GM21423 (cell line): ENCODE data around the gene LYPD5.
"Not testable (repeated sequence)": the region's sequence is repeated elsewhere in the genome, so short reads cannot be mapped to it uniquely, and the experiment has no call there.

Experiments
- ATAC-seq: cut with Tn5 transposase; IDR thresholded peaks from one replicate; pipeline ENCODE4 v1.9.1; 2021; ENCODE audit warnings: mild to moderate bottlenecking, moderate library complexity; ENCODE audit not compliant: unreplicated experiment

The LYPD5 gene

DNA sequence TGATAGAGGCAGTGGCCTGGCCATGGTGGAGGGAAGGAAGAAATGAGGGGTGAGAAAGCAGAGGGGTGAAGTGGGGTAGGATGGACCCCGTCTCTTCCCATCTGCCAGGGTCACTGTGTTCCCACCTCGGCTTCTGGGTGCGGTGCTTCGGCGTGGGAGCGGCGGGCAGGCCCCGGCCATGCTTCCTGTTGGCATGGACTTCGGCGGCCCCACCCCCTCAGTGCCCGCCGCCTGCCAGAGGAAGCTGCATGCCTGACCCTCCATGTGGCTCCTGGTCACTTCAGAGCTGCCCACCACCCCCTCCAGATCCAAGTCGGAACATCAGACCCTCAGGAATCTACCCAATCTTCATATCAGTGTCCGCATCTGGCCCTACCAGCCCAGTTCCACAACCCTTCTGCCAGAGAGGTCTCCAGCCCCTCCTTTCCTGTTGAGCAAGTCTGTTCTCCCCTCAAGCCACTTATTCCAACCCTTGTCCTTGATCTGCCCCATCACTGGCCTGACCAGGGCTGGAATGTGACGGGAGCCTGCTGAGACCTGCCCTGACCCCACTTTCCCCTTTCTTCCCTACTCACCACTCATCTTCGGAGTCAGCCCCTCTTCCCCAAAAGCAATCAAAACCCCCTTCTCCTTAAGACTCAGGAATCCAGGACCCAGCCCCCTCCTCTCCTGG lies 23.0 kb downstream of the LYPD5 start:
- ATAC-seq, result no peak

DNA sequence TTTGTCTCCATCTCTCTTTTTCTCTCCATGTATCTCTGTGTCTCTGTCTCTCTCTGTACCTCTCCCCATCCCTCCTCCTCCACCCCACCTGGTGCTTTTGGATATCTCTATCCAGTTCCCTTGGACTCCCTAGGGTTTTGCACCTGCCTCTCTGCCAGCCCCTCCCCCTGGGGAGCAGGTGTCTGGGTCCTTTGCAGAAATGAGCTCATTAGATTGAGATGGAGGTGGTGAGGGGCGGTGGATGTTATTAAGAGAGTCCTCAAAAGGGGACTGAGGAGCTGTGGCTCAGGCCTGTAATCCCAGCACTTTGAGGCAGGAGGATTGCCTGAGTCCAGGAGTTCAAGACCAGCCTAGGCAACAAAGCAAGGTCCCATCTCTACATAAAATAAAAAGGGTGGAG lies 23.6 kb downstream of the LYPD5 start:
- ATAC-seq, result no peak

DNA sequence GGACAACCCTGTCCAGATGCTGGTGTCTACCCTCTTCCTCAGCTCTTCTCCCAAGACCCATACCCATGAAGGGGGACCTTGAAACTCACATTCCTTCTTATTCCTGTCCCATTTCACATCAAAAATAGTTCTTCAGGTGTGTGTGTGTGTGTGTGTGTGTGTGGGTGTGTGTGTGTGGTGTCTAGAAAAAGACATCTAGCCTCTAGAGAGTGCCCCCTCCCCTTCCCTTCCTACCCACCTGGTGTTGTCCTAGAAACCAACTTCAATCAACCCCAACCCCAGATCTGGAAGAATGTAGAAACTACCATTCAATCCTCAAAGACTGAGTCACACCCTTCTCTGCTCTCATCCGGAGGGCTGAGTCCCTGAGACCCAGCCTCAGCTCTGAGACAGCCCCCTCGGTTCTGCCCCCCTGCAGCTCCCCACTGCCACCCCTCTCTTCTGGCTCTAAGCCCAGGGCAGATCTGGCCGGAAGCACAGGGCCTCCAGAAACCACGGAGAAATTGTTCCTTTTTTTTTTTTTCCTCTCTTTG lies 25.0 kb downstream of the LYPD5 start:
- no peak for ATAC-seq

DNA sequence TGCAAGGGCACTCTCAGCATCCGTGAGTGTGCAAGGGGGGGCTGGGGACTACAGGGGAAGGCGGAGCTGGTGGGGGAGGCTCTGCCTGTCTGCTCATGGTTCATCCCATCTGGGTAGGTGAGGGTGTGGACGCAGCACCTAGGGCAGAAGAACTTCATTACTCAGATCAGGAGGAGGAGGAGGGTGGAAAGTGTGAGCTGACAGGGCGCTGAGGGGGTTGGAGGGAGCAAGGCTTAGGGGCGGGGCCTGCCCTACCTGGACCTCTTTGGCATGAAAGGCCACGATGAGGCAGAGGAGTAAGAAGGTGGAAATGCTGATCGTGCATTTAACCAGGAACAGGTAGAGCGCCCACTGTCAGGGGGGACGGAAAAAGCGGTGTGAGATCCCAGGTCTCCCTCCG lies 26.0 kb downstream of the LYPD5 start:
- ATAC-seq, result no peak

DNA sequence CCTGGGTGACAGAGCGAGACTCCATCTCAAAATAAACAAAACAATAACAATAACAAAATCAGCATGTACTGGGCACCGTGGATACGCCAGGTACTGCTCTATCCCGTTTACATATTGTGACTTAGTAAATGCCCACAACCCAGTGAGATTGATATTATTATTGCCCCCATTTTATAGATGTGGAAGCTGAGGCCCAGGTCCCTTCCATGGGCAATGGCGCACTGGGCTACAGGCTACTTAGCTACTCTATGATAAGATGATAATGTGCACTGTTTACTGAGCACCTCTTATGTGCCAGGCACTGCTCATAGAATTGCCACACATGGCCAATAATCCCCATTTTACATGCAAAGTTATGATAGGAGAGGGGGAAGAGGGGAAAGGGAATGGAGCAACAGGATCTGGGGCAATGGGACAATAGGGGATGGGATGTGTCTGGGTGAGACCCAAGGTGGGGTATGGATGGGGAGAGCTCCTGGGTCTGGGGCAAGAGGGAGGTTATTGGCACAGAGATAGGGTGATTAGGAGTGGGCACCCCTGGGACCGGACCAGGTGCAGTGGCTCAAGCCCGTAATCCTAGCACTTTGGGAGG lies 26.9 kb downstream of the LYPD5 start:
- ATAC-seq, result no peak

DNA sequence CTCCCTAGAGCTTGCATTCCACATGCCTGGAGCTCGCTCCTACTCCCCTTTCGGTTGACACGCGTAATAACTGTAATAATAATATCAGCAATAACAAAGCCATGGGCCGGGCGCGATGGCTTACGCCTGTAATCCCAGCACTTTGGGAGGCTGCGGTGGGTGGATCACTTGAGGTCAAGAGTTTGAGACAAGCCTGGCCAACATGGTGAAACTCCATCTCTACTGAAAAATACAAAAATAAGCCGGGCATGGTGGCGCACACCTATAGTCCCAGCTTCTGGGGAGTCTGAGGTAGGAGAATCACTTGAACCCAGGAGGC lies 27.3 kb downstream of the LYPD5 start:
- ATAC-seq, result not testable (repeated sequence)

DNA sequence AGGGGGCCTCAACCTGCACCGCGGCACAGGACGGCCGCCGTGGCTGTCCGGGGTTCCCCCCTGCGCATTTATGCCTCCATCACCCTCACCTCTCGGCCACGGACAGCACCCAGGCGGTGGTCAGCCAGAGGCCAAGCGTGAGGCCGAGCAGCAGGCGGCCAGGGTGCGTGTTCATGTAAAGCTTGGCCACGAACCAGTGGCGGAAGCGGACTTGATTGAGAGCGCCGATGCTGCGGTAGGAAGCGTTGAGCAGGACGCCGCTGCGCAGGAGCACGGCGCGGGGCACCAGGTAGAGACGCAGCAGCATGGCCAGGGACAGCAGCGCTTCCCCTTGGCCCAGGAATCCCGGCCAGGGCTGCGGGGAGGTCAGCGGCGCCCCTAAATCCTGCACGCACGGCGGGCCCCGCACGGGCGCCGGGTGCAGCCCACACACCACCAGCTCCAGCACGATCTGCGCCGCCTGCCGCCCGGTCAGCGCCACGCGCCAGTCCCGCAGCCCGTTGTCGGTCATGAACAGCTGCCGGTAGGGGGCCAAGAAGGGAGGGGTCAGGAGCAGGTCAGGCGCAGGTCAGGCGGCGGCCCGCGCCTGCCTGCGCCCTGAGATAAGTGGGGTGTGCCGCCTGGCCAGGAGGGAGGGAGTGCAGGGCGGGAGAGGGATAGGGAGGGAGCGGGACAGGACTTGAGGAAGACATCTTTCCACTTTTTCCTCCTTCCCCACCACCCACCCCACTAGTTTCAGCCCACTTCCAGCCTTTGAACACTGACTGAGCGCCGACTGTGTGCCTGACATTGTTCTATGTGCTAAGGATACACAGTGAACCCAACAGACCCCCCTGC lies 27.9 kb downstream of the LYPD5 start:
- ATAC-seq, result no peak

DNA sequence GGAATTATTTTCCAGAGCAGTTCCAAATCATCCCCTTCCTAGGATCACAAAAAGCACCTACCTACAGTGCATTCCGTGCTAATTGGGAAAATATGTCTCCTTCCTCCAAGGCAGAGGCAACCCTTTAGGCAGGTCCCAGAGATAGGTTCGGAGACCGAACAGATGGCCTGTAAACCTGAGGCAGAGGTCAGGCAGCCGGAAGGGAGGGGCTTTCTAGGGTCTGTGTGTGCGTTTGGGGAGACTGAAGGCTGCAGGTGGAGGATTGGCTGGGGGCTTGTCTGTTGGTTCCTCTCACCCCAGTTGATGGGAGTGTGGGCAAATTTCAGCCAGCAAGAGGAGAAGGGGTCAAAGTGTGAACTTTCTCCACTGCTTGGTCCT lies 28.5 kb downstream of the LYPD5 start:
- ATAC-seq, result no peak

DNA sequence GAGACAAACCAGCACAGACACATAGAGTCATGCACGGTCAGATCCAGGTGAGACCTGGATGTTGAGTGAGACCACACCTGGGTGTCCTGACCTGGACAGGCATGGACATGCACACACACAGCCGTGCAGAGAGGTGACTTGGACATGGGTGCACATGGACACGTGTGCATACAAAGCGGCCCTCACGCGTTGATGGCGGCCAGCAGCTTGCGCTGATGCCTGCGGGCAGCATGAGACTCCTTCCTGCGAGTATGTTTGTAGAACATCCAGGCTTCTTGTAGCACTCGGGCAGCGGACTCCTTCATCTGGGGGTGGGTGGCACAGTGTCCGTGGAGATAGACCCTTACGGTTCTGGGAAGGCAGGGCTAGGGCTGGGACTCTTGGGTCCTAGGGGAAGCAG lies 33.0 kb downstream of the LYPD5 start:
- no peak for ATAC-seq

DNA sequence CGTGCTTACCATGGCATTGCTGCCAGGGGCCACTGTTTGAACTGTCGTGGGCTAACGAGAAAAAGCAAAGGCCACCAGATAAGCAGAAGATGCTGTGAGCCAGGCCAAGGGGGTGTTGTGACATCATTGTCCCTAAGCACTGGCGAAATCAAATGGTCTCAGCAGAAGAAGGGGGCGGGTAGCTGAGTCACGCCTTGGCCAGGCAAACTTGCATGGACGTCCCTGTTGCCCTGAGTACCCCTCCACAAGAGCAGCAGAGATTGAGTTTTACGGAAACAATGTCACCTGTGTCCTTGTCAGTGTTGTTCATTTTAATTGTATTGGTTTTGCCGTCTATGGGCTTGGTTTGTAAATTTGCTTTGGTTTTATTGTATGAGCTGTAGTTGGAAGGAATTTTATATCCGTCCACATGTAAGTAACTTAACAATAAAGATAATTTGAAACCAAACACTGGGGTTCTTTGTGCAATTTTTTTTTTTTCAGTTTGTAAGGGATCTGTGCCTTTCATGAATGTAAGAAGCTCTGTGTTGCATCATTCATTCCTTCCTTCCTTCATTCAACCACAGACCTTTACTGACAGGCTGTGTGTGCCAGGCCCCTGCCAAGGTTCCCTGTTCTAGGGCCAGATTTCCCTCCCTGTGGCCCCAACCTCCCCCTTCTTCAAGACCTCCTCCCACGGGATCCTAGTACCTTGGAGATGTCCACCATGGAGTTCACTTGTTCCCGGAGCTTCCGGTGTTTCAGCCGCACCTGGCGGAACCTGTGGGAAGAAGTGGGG lies 33.8 kb downstream of the LYPD5 start:
- no peak for ATAC-seq

DNA sequence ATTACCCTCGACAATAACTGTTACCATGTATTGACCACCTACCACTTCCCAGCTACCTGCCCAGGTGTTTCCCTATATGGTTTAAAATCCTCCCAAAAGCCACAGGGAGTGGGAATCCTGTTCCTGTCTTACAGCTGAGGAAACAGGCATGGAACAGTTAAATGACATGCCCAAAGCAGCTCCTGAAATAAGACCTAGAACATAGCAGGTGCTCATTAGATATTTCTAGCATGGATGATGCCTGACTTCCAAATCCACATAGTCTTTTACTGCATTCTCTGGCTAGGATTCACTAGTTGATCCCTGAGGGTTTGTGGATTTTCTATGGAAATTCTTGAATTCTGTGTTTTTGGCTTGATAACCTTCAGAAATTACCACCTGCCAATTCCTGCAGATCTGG lies 34.4 kb downstream of the LYPD5 start:
- ATAC-seq, result no peak

DNA sequence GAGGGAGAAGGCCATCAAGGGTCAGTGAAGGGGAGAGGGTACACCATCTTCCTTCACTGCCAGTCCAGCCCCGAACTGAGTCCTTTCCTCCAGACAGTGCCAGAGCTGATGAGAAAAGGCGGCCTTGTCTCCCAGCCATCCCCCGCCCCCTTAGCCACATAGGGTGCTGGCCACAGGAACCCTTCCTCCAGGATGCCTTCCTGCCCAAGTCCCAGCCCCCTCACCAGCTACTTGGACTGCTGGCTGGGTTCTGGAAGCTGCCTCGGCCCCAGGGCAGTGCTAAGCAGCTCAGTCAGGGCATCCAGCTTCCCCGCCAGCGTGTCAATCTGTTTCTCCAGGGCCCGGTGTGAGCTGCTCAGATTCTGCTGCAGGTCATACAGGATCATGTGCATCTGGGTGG lies 34.9 kb downstream of the LYPD5 start:
- no peak for ATAC-seq

DNA sequence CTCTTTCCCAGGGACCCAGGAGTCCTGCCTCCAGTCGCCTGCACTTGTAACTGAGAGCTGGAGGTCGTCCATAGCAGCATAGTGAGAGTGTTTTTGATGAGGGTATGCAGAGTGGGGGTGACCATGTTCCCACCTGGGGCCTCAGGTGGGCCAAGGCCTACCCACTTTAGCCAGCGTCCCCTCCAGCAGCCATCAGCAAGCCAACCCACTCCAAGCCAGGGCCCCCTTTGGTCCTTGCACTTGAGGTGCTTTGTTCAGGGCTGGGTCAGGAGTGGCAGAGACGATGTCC lies 35.5 kb downstream of the LYPD5 start:
- ATAC-seq, result no peak

DNA sequence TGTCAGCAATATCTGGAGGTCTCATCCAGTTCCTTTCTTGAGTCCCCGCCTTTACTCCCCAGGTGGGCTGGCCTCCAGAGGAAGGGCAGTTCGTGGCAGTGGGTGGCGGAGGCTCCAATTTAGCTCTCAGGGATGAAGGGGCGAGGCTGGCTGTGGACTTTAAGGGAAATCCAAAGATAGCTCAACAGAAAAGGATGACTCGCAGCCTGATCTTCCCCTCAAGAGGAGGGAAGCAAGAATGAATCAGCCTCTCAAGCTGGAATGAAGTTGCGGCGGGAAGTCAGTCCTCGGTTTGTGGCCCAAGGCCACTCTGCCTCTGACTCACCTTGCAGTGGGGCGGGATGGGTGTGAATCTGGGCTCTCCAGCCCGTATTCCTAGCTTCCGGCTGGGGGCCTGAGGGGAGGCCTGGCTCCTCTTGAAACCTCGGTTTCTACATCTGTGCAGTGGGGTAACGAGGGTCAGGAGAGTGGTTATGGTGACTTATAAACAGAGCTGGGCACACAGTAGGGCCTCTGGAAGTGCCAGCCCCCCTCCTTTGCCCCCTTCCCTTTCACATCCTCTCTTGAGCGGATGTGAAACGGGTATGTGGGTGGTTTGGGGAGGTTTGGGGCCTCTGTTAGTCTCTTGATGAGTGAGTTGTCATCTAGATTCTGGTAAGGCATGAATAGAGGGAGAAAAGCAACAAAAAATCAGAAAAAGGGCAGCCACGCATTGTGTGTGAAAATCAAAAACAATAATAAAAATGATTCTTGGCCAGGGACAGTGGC lies 37.0 kb downstream of the LYPD5 start:
- peak; percentile 69 for ATAC-seq

DNA sequence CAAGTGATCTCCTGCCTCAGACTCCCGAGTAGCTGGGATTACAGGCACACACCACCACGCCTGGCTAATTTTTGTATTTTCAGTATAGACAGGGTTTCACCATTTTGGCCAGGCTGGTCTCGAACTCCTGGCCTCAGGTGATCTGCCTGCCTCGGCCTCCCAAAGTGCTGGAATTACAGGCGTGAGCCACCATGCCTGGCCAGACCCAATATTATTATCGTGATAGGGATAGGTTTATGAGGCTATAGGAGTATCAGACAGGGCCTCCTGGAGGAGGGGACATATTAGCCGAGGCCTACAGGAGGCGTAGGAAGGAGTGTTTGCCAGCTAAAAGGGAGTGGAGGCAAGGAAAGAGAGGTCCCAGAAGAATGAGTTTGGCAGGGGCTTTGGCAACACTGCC lies 37.6 kb downstream of the LYPD5 start:
- not testable (repeated sequence) for ATAC-seq

DNA sequence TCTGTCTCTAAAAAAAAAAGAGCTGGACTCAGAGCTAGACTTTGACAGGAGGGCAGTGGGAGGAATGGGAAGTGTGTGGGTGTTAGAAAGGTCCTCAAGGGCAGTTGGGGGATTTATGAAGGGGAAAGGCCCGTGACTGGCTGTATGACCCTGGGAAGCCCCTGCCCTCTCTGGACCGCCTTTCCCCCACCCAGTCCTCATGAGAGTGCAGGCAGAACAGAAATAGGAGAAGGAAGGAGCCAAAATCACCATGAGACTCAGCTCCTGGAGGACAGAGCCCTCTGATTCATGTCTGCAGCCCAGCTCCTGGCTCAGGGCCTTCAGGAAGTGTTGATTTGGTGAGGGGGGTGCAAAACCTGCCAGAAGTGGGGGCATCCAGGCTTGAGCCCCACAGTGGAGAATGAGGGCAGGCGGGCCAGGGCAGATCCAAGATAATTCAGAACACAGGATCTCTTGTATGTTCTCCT lies 38.7 kb downstream of the LYPD5 start:
- no peak for ATAC-seq

DNA sequence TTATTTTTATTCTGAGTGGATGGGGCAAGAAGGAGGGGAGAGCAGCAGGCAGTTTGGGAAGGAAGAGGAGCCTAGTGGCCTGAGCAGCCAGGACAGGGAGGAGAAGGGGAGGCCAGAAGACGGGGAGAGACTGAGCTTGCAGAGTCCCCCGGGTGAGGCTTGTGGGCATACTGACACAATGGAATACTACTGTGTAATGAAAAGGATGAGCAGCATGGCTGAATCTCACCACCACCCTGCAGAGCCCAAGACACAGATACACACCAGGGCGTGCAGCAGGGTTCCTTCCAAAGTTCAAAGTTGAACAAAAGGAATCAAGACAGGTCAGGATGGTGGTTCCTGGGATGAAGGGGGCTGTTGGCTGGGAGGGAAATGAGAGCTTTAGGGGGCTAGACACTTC lies 39.4 kb downstream of the LYPD5 start:
- no peak for ATAC-seq

DNA sequence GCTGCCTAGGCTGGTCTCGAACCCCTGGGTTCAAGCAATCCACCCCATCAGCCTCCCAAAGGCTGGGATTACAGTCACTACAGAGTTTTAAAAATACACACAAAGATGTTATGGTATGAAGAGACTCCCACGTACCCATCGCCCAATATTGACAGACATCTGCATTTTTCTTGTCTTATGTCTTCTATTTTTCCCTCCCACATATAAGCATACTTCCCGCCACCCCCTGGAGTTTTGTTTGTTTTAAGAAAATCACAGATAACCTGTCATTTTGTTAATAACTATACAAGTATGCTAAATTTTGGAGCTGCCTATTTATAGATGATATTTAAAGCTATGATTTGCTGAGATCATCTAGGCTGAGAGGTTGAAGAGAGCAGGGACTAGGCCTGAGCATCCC lies 41.3 kb downstream of the LYPD5 start:
- no peak for ATAC-seq

DNA sequence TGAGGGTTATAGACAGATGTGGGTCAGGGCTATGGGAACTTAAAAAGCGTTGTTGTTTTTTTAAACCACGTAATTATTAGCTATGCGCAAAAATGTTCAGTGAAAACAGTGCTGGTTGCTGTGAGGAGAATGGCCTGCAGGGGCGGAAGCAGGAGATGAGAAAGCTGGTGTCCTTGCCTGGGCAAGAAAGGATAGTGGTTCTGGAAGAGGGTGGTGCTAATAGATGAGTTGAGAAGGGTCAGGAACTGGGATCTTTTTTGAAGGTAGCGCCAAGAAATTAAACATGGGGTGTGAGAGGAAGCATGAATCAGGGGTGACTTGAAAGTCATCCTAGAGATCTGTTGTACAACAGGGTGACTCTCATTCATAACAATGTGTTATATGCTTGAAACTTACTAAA lies 42.7 kb downstream of the LYPD5 start:
- no peak for ATAC-seq

DNA sequence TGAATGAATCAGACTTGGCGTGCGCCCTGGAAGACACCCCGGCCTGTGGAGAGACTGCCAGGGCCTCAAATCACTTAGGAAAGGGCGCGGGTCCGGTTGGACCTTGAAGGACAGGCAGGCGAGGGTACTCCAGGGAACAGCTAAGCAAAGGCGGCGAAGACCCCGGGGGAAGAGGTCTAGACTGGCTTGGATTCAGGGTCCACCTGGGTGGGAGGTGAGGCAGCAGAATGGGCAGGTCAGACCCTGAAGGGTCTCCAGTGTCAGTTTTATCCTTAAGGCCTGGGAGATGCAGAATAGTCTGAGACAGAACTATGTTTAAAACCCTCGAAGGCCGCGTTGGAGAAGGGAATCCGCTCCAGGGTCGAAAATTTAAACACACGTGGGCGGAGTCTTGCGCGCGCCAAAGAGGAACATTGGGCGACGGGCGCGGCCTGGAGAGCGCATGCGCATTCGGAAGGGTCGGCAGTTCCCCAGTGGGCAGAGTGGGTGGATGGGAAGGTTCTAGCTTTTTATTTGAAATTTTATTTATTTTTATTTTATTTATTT lies 46.9 kb downstream of the LYPD5 start:
- peak; percentile 25 for ATAC-seq
